B cell (primary cell): ENCODE data around the gene DBX1. TPM values are rescaled to one million over a fixed set of nuclear protein-coding genes. Genes with fewer than 3 reads are reported as not detected.

Source experiments
- ATAC-seq: fragments of 200-7000 bp; cut with Tn5 transposase; one replicate; pipeline ENCODE4 v1.10.0; 2021; ENCODE audit warnings: low read depth, mild to moderate bottlenecking, moderate number of reproducible peaks, moderate library complexity
- CTCF ChIA-PET: fragments of 350-600 bp; sonication (Branson Sonifier 250); formaldehyde crosslinking; loops from one replicate; lab custom pipeline; 2021; ENCODE audit warnings: antibody characterized with exemption, inconsistent platforms; lab: Charles Lee
- POLR2A ChIA-PET: fragments of 350-600 bp; sonication (Branson Sonifier 250); formaldehyde crosslinking; loops from one replicate; lab custom pipeline; 2021; ENCODE audit warnings: antibody characterized with exemption; lab: Charles Lee
- DNase-seq: peaks from one replicate; pipeline ENCODE4 v3.0.0; 2013
- H2AFZ ChIP-seq: 2 replicates; pipeline ENCODE4 v1.6.1; 2012; ENCODE audit warnings: mild to moderate bottlenecking, low read depth, low read length; ENCODE audit not compliant: insufficient read depth, poor library complexity, severe bottlenecking
- H3K27ac ChIP-seq, 2 donors: 1 replicate in 1 of 2; 2 replicates in 1 of 2; pipeline ENCODE4 v1.5.1; 2012 to 2013; ENCODE audit warnings: low read length in 2 of 2, mild to moderate bottlenecking in 2 of 2, moderate library complexity in 1 of 2
- H3K27me3 ChIP-seq, 4 experiments: fragments of 200-600 bp in 1 of 4; sonication (generic) in 1 of 4; replicated peaks in 1 of 4; 1 replicate in 2 of 4; 2 replicates in 2 of 4; pipeline versions ENCODE4 v1.6.1 to v1.7.0; 2013 to 2016; ENCODE audit warnings: low read length in 3 of 4, mild to moderate bottlenecking in 2 of 4, mixed read lengths in 1 of 4, moderate library complexity in 1 of 4; ENCODE audit not compliant: insufficient read depth in 4 of 4, control insufficient read depth in 3 of 4; ENCODE audit errors: control extremely low read depth in 1 of 4
- H3K36me3 ChIP-seq, 2 experiments: replicated peaks in 1 of 2; 1 replicate in 1 of 2; 2 replicates in 1 of 2; pipeline versions ENCODE4 v1.6.1 to v1.7.1; 2013; ENCODE audit warnings: low read length in 1 of 2; ENCODE audit not compliant: insufficient read depth in 2 of 2, control insufficient read depth in 1 of 2; ENCODE audit errors: control extremely low read depth in 1 of 2, extremely low read depth in 1 of 2
- H3K4me1 ChIP-seq, 2 donors: fragments of 200-600 bp in 1 of 2; sonication (generic) in 1 of 2; 1 replicate in 1 of 2; 2 replicates in 1 of 2; pipeline versions ENCODE4 v1.5.1 to v1.6.1; 2013 to 2017; ENCODE audit warnings: low read length in 2 of 2; ENCODE audit not compliant: control insufficient read depth in 2 of 2, insufficient read depth in 2 of 2
- H3K4me2 ChIP-seq: replicated peaks from 2 replicates; pipeline ENCODE3; 2012; ENCODE audit warnings: mild to moderate bottlenecking, low read depth, low read length; ENCODE audit not compliant: poor library complexity, severe bottlenecking
- H3K4me3 ChIP-seq, 5 experiments: fragments of 200-600 bp in 1 of 5; sonication (generic) in 1 of 5; 1 replicate in 3 of 5; 2 replicates in 2 of 5; pipeline versions ENCODE4 v1.5.1 to v1.7.0; 2011 to 2016; ENCODE audit warnings: low read length in 4 of 5, mild to moderate bottlenecking in 4 of 5, low read depth in 2 of 5, control low read depth in 1 of 5, moderate library complexity in 1 of 5; ENCODE audit not compliant: insufficient read depth in 1 of 5; ENCODE audit errors: control extremely low read depth in 1 of 5, extremely low read depth in 1 of 5
- H3K79me2 ChIP-seq: fragments of 200-600 bp; sonication (generic); one replicate; pipeline ENCODE4 v1.6.0; 2016; ENCODE audit warnings: low read length; ENCODE audit not compliant: control insufficient read depth, insufficient read depth
- H3K9ac ChIP-seq: fragments of 200-600 bp; sonication (generic); 2 replicates; pipeline ENCODE4 v1.6.1; 2017; ENCODE audit warnings: mild to moderate bottlenecking, low read length, moderate library complexity
- H3K9me3 ChIP-seq, 3 donors: one replicate each; pipeline versions ENCODE4 v1.6.1 to v1.7.1; 2013; ENCODE audit warnings: low read length in 2 of 3; ENCODE audit not compliant: control insufficient read depth in 2 of 3, insufficient read depth in 1 of 3; ENCODE audit errors: control extremely low read depth in 1 of 3
- H4K20me1 ChIP-seq: 2 replicates; pipeline ENCODE4 v1.6.0; 2012; ENCODE audit warnings: mild to moderate bottlenecking, low read length; ENCODE audit not compliant: insufficient read depth, control insufficient read depth, poor library complexity, severe bottlenecking
- H3K27ac Mint-ChIP-seq: one replicate; pipeline ENCODE4 v1.8.0; 2021; ENCODE audit warnings: mixed read lengths
- H3K27me3 Mint-ChIP-seq: one replicate; pipeline ENCODE4 v1.8.0; 2021; ENCODE audit warnings: mixed read lengths
- H3K4me1 Mint-ChIP-seq: one replicate; pipeline ENCODE4 v1.8.0; 2021; ENCODE audit warnings: mixed read lengths
- H3K4me3 Mint-ChIP-seq: one replicate; pipeline ENCODE4 v1.8.0; 2021; ENCODE audit warnings: mixed read lengths
- H3K9me3 Mint-ChIP-seq: one replicate; pipeline ENCODE4 v1.8.0; 2022; ENCODE audit warnings: mixed read lengths; ENCODE audit not compliant: insufficient read depth
- CTCF ChIP-seq: fragments of 200-600 bp; IDR thresholded peaks from one replicate; pipeline ENCODE4 v1.8.0; 2022; ENCODE audit warnings: antibody characterized with exemption, mild to moderate bottlenecking
- EZH2 ChIP-seq: IDR thresholded peaks from 2 replicates; pipeline ENCODE4 v1.6.1; 2012; ENCODE audit warnings: borderline replicate concordance, low read depth, mild to moderate bottlenecking, moderate library complexity, low read length; ENCODE audit not compliant: insufficient read depth, poor library complexity, severe bottlenecking
- WGBS: methylation state at CpG from one replicate; pipeline ENCODE4 v1.1.5; 2013; ENCODE audit warnings: missing lambda C conversion rate; ENCODE audit not compliant: insufficient coverage; 5-methylcytosine and 5-hydroxymethylcytosine counted together
- intact Hi-C: fragments of 100-400 bp; cut with micrococcal nuclease; formaldehyde crosslinking; loops from one replicate; pipeline ENCODE4 v1.10.0; 2022
- polyA plus RNA-seq: library from polyadenylated mRNA; depleted of rRNA; stranded (reverse); fragments of >200 nt; gene quantifications from 2 replicates; pipeline ENCODE4 v1.2.3, GENCODE V29; 2012
- total RNA-seq, 2 donors: library from RNA; stranded (reverse); fragments of 120-200 nt in 1 of 2; gene quantifications; 1 replicate in 1 of 2; 2 replicates in 1 of 2; pipeline versions ENCODE4 v1.2.3 to v1.2.4, GENCODE V29; 2013 to 2022

Gene DBX1
- total and polyA plus RNA-seq, 2 donors (not counting 1 experiment from before 2014, with no cell fraction given): not detected

- H3K27ac Mint-ChIP-seq: no peak overlapping the region
- Histone ChIP-seq H3K27me3 (peaks cover 0 to 13% (median 8%) of the 10 kb centered on the region in 4 experiments), H2AFZ (no peak overlapping the region), H3K4me2 (no peak overlapping the region), H4K20me1 (no peaks in the 10 kb centered on the region), H3K36me3 (no peaks in the 10 kb centered on the region), H3K4me1 (no peaks in the 10 kb centered on the region), H3K9me3 (peaks cover under 1 to 7% (median 1%) of the 10 kb centered on the region in 3 donors), H3K4me3 (no peak overlapping the region), H3K79me2 (no peaks in the 10 kb centered on the region), H3K9ac (no peak overlapping the region), H3K27ac (no peak overlapping the region)
- intact Hi-C loops: no loop called here
- H3K9me3 Mint-ChIP-seq: no peaks in the 10 kb centered on the region
- no peak for DNase-seq
- 77% methylated on average over 5 of the region's 7 CpGs for WGBS
- CTCF ChIA-PET: no interaction called here
- no peaks in the 10 kb centered on the region for H3K4me1 Mint-ChIP-seq
- POLR2A ChIA-PET: no interaction called here
- no peak for ATAC-seq
- H3K4me3 Mint-ChIP-seq: no peak overlapping the region
- peaks cover 36% of the 10 kb centered on the region for H3K27me3 Mint-ChIP-seq
- TF ChIP-seq EZH2 (no peak), CTCF (no peak)
Measured at GRCh38 chr11:20177136-20177535, 16.9 kb upstream of the DBX1 start.

- intact Hi-C loops: no loop called here
- Histone ChIP-seq H3K36me3 (no peaks in the 10 kb centered on the region), H3K27me3 (peaks cover 0 to 11% (median 10%) of the 10 kb centered on the region in 4 experiments), H3K4me2 (no peak overlapping the region), H3K27ac (no peak overlapping the region), H3K9ac (no peak overlapping the region), H3K79me2 (no peaks in the 10 kb centered on the region), H4K20me1 (no peaks in the 10 kb centered on the region), H2AFZ (no peak overlapping the region), H3K4me3 (no peak overlapping the region), H3K4me1 (no peaks in the 10 kb centered on the region), H3K9me3 (peaks cover 0 to 8% (median 1%) of the 10 kb centered on the region in 3 donors)
- no peak for TF ChIP-seq EZH2
- no peak for TF ChIP-seq CTCF
- no peaks in the 10 kb centered on the region for H3K4me1 Mint-ChIP-seq
- no peak overlapping the region for H3K27ac Mint-ChIP-seq
- peaks cover 3% of the 10 kb centered on the region for H3K9me3 Mint-ChIP-seq
- ChIA-PET CTCF (no interaction called here), POLR2A (no interaction called here)
- H3K4me3 Mint-ChIP-seq: no peak overlapping the region
- ATAC-seq (no peak), DNase-seq (no peak)
- WGBS: 96% methylated on average over 3 of the region's 5 CpGs
- H3K27me3 Mint-ChIP-seq: peaks cover 40% of the 10 kb centered on the region
Measured at GRCh38 chr11:20172721-20173447, 12.6 kb upstream of the DBX1 start.
